ENCODE measurements around the gene ZDHHC9.
"Not testable (repeated sequence)": the region's sequence is repeated elsewhere in the genome, so short reads cannot be mapped to it uniquely, and the experiment has no call there.

- TF ChIP-seq CTCF (IDR thresholded peaks at IDR 0.05); TEAD4 (IDR thresholded peaks at IDR 0.05; ENCODE audit: borderline replicate concordance, insufficient read depth); TCF12 (IDR thresholded peaks at IDR 0.05); EZH2phosphoT487 (IDR thresholded peaks at IDR 0.05; ENCODE audit: borderline replicate concordance, low read depth); SMC3 (IDR thresholded peaks at IDR 0.05; ENCODE audit: low read depth, low read length); RFX5 (IDR thresholded peaks at IDR 0.05; ENCODE audit: low read length); EP300 (IDR thresholded peaks at IDR 0.05; ENCODE audit: borderline replicate concordance in 1 of 2, low read depth in 1 of 2, low read length in 1 of 2); MEF2A (IDR thresholded peaks at IDR 0.05; ENCODE audit: borderline replicate concordance, low read depth); YY1 (IDR thresholded peaks at IDR 0.05; ENCODE audit: low read depth); SIN3A (IDR thresholded peaks at IDR 0.05; ENCODE audit: borderline replicate concordance, low read depth, low read length); RAD21 (IDR thresholded peaks at IDR 0.05; ENCODE audit: low read length): not testable (repeated sequence)
- TF ChIP-seq, protein P1, sequence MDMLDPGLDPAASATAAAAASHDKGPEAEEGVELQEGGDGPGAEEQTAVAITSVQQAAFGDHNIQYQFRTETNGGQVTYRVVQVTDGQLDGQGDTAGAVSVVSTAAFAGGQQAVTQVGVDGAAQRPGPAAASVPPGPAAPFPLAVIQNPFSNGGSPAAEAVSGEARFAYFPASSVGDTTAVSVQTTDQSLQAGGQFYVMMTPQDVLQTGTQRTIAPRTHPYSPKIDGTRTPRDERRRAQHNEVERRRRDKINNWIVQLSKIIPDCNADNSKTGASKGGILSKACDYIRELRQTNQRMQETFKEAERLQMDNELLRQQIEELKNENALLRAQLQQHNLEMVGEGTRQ (IDR thresholded peaks at IDR 0.05; ENCODE audit: borderline replicate concordance, low read depth, low read length) = not testable (repeated sequence)
- TF ChIP-seq, protein P2, sequence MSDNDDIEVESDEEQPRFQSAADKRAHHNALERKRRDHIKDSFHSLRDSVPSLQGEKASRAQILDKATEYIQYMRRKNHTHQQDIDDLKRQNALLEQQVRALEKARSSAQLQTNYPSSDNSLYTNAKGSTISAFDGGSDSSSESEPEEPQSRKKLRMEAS (IDR thresholded peaks at IDR 0.05; ENCODE audit: low read depth) = not testable (repeated sequence)
- TF ChIP-seq, protein P3, sequence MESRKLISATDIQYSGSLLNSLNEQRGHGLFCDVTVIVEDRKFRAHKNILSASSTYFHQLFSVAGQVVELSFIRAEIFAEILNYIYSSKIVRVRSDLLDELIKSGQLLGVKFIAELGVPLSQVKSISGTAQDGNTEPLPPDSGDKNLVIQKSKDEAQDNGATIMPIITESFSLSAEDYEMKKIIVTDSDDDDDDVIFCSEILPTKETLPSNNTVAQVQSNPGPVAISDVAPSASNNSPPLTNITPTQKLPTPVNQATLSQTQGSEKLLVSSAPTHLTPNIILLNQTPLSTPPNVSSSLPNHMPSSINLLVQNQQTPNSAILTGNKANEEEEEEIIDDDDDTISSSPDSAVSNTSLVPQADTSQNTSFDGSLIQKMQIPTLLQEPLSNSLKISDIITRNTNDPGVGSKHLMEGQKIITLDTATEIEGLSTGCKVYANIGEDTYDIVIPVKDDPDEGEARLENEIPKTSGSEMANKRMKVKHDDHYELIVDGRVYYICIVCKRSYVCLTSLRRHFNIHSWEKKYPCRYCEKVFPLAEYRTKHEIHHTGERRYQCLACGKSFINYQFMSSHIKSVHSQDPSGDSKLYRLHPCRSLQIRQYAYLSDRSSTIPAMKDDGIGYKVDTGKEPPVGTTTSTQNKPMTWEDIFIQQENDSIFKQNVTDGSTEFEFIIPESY (IDR thresholded peaks at IDR 0.05; ENCODE audit: borderline replicate concordance, low read depth) = not testable (repeated sequence)
These were observed 22.6 kb upstream of the ZDHHC9 start for GRCh38 chrX:129866321-129866720.
